Natural killer cell treated with Interleukin-12 subunit alpha and Interleukin-12 subunit beta and Interleukin-15 and Interleukin-18, amount 100 ng/mL, for 72 hours (primary cell): ENCODE data around the gene AUTS2. TPM values are rescaled to one million over a fixed set of nuclear protein-coding genes. Genes with fewer than 3 reads are reported as not detected.
A peak's percentile ranks its signal among the peaks of the same experiment; 100 is the strongest.

ENCODE experiments used
- ATAC-seq, 2 donors: fragments of 150-1000 bp; cut with Tn5 transposase in 1 of 2; sonication (Bioruptor Pico), chemical (Tn5 transposase) in 1 of 2; 2 replicates each; pipeline ENCODE4 v1.10.0; 2021
- DNase-seq: peaks from one replicate; pipeline ENCODE4 v3.0.0; 2022; ENCODE audit warnings: low spot score
- H3K27ac Mint-ChIP-seq, 2 donors: 1 replicate in 1 of 2; 2 replicates in 1 of 2; pipeline ENCODE4 v1.8.0; 2022; ENCODE audit warnings: mixed read lengths in 2 of 2, mild to moderate bottlenecking in 1 of 2, moderate library complexity in 1 of 2
- H3K27me3 Mint-ChIP-seq, 2 donors: 1 replicate in 1 of 2; 2 replicates in 1 of 2; pipeline ENCODE4 v1.8.0; 2022; ENCODE audit warnings: mixed read lengths in 2 of 2
- H3K36me3 Mint-ChIP-seq: one replicate; pipeline ENCODE4 v1.8.0; 2022; ENCODE audit warnings: mixed read lengths
- H3K4me1 Mint-ChIP-seq, 2 donors: 1 replicate in 1 of 2; 2 replicates in 1 of 2; pipeline ENCODE4 v1.8.0; 2022; ENCODE audit warnings: low read depth in 2 of 2, mixed read lengths in 2 of 2, mild to moderate bottlenecking in 1 of 2
- H3K4me3 Mint-ChIP-seq: one replicate; pipeline ENCODE4 v1.8.0; 2022; ENCODE audit warnings: mixed read lengths
- H3K9me3 Mint-ChIP-seq: 2 replicates; pipeline ENCODE4 v1.8.0; 2022; ENCODE audit warnings: mixed read lengths
- total RNA-seq, 2 donors: library from RNA; stranded (reverse); gene quantifications; one replicate each; pipeline ENCODE4 v1.2.3, GENCODE V29; 2022

Gene AUTS2
- total RNA-seq, 2 donors from 2014 or later, result 14.3 to 43.0 TPM

DNA sequence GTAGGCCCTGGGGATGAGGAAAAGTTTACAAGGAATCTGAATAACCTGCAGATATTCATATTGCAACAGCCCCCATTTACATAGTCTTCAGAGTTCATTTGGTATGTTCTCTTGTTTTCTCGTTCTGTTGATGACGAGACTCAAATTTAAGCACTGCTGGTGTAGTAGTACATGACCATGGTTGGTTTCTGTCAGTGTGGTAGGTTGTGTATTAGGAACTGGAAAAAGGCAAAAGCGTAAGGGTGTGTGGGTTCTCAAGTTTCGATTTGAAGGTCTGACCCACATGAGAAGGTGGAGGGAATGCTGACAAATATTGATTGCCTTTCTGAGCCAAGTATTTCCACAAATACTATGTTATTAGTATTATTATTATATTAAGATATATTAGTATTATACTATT is 151.7 kb downstream of the AUTS2 start:
- H3K4me1 Mint-ChIP-seq, result peaks cover 7 to 13% of the 10 kb centered on the region in 2 donors
- ATAC-seq, result no peak
- H3K27me3 Mint-ChIP-seq, result no peaks in the 10 kb centered on the region
- no peaks in the 10 kb centered on the region for H3K9me3 Mint-ChIP-seq
- H3K27ac Mint-ChIP-seq, result no peak overlapping the region
- no peak for DNase-seq
- no peaks in the 10 kb centered on the region for H3K36me3 Mint-ChIP-seq
- H3K4me3 Mint-ChIP-seq, result no peak overlapping the region

- Mint-ChIP-seq H3K4me1 (peaks cover 7 to 13% of the 10 kb centered on the region in 2 donors), H3K4me3 (no peak overlapping the region), H3K36me3 (no peaks in the 10 kb centered on the region), H3K27me3 (no peaks in the 10 kb centered on the region), H3K9me3 (no peaks in the 10 kb centered on the region), H3K27ac (no peak overlapping the region)
- ATAC-seq (no peak), DNase-seq (no peak)
These were observed 152.8 kb downstream of the AUTS2 start for GRCh38 chr7:69751026-69751425.

DNA sequence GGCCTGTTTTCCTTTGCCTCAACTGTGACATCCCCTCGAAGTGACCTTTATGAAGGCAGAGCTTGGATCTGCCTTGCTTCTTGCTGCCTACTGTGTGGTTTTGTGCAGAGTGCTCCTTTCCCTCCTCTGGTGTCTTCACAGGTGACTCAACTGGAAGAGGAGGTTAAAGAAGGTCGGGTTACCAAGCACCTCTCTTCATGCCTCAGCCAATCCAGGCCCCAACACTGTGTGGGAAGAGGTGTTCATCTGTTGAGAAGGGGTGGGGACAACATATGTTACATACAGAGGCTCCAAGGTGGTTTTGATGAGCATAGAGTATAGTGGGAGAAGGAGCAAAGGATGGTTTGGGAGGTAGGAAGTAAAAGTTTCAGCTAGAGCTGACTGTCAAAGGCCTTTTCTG is 155.7 kb downstream of the AUTS2 start:
- no peak for DNase-seq
- Mint-ChIP-seq H3K27ac (no peak overlapping the region), H3K36me3 (no peaks in the 10 kb centered on the region), H3K4me1 (peaks cover 6 to 7% of the 10 kb centered on the region in 2 donors), H3K9me3 (no peaks in the 10 kb centered on the region), H3K27me3 (no peaks in the 10 kb centered on the region), H3K4me3 (no peak overlapping the region)
- peak in 1 of 2 donors; percentile 24 for ATAC-seq

DNA sequence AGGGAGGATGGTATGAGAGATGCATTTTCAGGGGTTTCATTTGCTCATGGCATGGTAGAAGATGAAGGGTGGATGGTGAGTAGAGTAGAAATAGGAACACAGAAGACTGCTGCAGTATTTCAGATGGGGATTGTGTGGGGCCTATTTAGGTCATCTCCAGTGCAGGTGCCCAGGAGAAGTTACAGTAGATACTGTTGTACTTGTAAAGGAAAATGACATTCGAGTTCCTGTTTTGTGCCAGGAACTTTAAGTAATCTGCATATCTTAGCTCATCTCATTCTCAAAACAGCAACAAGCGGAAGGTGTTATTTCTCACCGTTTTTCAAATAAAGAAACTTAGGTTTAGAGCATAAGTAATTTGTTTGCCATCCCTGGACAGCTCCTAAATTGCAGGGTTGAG is 156.2 kb downstream of the AUTS2 start:
- H3K9me3 Mint-ChIP-seq, result no peaks in the 10 kb centered on the region
- DNase-seq (no peak), ATAC-seq (no peak)
- no peak overlapping the region for H3K4me3 Mint-ChIP-seq
- H3K27me3 Mint-ChIP-seq, result no peaks in the 10 kb centered on the region
- no peaks in the 10 kb centered on the region for H3K36me3 Mint-ChIP-seq
- no peak overlapping the region for H3K27ac Mint-ChIP-seq
- H3K4me1 Mint-ChIP-seq, result peaks cover 6 to 7% of the 10 kb centered on the region in 2 donors

- DNase-seq (no peak), ATAC-seq (no peak)
- Mint-ChIP-seq H3K27me3 (no peaks in the 10 kb centered on the region), H3K36me3 (no peaks in the 10 kb centered on the region), H3K4me1 (peaks cover 6 to 7% of the 10 kb centered on the region in 2 donors), H3K9me3 (no peaks in the 10 kb centered on the region), H3K27ac (no peak overlapping the region), H3K4me3 (no peak overlapping the region)
These were observed 158.0 kb downstream of the AUTS2 start for GRCh38 chr7:69756235-69756634.

DNA sequence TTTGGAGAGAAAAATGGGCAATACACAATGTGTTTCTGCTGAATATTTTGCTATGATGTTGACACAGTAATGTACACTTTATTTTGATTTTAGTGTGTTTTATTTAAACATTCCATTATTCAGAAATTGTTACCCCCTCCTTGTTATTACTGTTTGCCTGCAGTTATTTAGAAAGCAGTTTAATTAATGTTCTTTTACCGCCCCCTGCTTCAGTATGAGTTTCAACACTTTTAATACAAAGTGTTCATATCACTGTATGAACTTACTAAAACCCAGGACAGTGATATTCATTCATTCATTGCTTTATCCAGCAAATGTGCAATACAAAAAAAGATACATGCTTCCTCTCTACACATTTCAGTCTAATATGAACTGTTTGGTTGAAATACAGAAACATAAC is 159.3 kb downstream of the AUTS2 start:
- ATAC-seq (no peak), DNase-seq (no peak)
- Mint-ChIP-seq H3K9me3 (no peaks in the 10 kb centered on the region), H3K27ac (no peak overlapping the region), H3K27me3 (no peaks in the 10 kb centered on the region), H3K4me3 (no peak overlapping the region), H3K4me1 (peaks cover 6 to 7% of the 10 kb centered on the region in 2 donors), H3K36me3 (no peaks in the 10 kb centered on the region)

GRCh38 chr7:69757981-69758430 is 159.7 kb downstream of the AUTS2 start:
- H3K9me3 Mint-ChIP-seq, result no peaks in the 10 kb centered on the region
- no peak for ATAC-seq
- H3K27me3 Mint-ChIP-seq, result no peaks in the 10 kb centered on the region
- H3K27ac Mint-ChIP-seq, result no peak overlapping the region
- no peaks in the 10 kb centered on the region for H3K36me3 Mint-ChIP-seq
- no peak overlapping the region for H3K4me3 Mint-ChIP-seq
- peaks cover 7 to 10% of the 10 kb centered on the region in 2 donors for H3K4me1 Mint-ChIP-seq
- DNase-seq, result no peak

DNA sequence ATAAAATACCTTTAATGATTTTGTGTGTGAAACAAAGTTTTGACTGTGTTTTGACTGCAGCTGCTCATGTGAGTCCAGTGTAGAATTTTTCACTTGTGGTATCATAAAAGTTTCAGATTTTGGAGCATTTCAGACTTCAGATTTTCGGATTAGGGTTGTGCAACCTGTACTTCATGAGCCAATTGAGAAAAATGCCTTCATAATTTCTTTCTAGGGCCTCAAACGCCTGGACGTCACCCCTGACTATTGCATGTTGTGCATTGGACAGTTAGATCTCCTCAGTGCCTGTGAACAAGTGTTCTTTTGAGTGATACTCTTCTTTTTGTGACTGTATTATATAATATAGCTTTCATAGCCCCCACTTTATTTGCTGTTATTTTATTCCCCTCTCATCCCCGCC is 161.1 kb downstream of the AUTS2 start:
- no peak for DNase-seq
- no peaks in the 10 kb centered on the region for H3K36me3 Mint-ChIP-seq
- no peaks in the 10 kb centered on the region for H3K27me3 Mint-ChIP-seq
- no peak for ATAC-seq
- no peak overlapping the region for H3K27ac Mint-ChIP-seq
- no peak overlapping the region for H3K4me3 Mint-ChIP-seq
- H3K4me1 Mint-ChIP-seq, result peaks cover 8 to 11% of the 10 kb centered on the region in 2 donors
- H3K9me3 Mint-ChIP-seq, result no peaks in the 10 kb centered on the region

DNA sequence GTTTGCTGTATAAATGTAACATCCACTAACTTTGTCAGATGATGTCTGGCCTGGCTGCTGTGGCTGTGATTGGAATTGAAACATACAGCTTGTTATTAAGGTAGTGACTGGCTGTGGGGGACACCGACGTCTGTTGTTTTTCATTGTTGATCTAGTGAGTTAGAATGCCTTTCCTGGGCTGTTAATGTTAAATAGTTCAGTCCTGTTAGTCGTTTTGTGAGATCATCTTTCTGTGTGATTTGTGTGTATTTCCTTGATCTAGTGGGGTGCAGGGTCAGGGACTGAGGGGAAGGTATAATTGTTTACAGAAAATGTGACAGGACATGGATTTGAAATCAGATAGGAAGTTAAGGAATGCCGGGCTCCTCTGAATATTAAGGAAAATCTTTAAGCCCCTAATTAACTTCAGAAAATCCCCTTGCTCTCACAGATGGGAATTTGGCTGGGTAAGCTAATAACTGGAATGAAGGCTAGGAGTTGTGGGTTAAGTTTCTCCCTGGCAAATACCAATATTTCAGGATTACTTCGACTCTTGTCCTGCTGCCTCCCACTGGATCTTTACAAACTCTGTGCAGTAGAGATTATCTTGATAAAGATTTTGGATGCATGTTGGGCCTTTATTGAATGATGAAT is 163.1 kb downstream of the AUTS2 start:
- ATAC-seq, result no peak
- no peaks in the 10 kb centered on the region for H3K9me3 Mint-ChIP-seq

GRCh38 chr7:69762821-69763352 is 164.6 kb downstream of the AUTS2 start:
- no peak overlapping the region for H3K27ac Mint-ChIP-seq
- no peaks in the 10 kb centered on the region for H3K27me3 Mint-ChIP-seq
- H3K9me3 Mint-ChIP-seq, result no peaks in the 10 kb centered on the region
- no peak for DNase-seq
- H3K4me1 Mint-ChIP-seq, result peaks cover 14 to 17% of the 10 kb centered on the region in 2 donors
- H3K4me3 Mint-ChIP-seq, result no peak overlapping the region
- H3K36me3 Mint-ChIP-seq, result no peaks in the 10 kb centered on the region
- no peak for ATAC-seq

More for the DNA sequence above, 163.1 kb downstream of the AUTS2 start:
- H3K27me3 Mint-ChIP-seq, result no peaks in the 10 kb centered on the region
- H3K4me3 Mint-ChIP-seq, result no peak overlapping the region
- peaks cover 14 to 17% of the 10 kb centered on the region in 2 donors for H3K4me1 Mint-ChIP-seq
- H3K27ac Mint-ChIP-seq, result no peak overlapping the region
- DNase-seq, result no peak
- H3K36me3 Mint-ChIP-seq, result no peaks in the 10 kb centered on the region

DNA sequence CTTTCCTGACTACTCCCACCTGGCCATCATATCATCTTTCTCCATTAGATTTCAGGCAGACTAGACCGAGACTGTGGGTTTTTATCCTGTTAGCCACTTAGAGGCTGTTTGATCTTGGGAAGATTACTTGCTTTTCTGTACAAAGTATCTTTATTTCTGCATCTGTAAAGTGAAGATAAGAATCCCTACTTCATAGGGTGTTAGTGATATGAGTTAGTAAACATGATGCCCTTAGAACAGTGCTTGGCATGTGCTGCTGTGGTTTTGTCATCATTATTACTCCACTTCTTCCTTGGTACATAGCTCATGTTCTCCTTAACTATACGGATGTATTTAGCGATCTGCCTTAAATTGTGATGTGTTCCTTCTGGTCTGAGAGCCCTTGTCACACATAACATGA is 165.2 kb downstream of the AUTS2 start:
- Mint-ChIP-seq H3K27ac (no peak overlapping the region), H3K4me1 (peaks cover 16 to 17% of the 10 kb centered on the region in 2 donors), H3K27me3 (no peaks in the 10 kb centered on the region), H3K36me3 (no peaks in the 10 kb centered on the region), H3K4me3 (no peak overlapping the region), H3K9me3 (no peaks in the 10 kb centered on the region)
- no peak for ATAC-seq
- no peak for DNase-seq

- Mint-ChIP-seq H3K27me3 (no peaks in the 10 kb centered on the region), H3K36me3 (no peaks in the 10 kb centered on the region), H3K27ac (no peak overlapping the region), H3K4me3 (no peak overlapping the region), H3K9me3 (no peaks in the 10 kb centered on the region), H3K4me1 (peaks cover 17% of the 10 kb centered on the region in 2 donors)
- DNase-seq (no peak), ATAC-seq (no peak)
These were observed 165.9 kb downstream of the AUTS2 start for GRCh38 chr7:69764147-69764546.

DNA sequence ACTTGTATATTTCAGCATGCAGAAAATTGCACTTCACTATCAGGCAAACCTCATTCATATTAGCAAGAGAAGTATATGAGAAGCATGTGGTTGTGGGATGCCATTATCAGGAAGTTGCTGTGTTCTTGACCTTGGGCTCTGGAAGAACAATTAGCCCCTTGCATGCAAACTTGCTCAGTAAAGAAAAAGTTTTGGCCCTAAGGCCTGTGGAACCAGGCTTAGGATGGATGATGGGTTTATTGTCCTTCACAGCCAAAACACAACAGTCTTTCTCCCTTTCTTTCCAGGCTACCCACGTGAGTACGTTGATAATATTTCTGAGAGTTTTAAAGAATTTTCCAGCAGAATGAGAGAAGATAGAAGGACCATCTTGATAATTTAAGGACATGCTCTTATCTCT is 166.4 kb downstream of the AUTS2 start:
- no peaks in the 10 kb centered on the region for H3K27me3 Mint-ChIP-seq
- H3K9me3 Mint-ChIP-seq, result no peaks in the 10 kb centered on the region
- H3K4me1 Mint-ChIP-seq, result peaks cover 17 to 21% of the 10 kb centered on the region in 2 donors
- no peaks in the 10 kb centered on the region for H3K36me3 Mint-ChIP-seq
- DNase-seq (no peak), ATAC-seq (no peak)
- no peak overlapping the region for H3K4me3 Mint-ChIP-seq
- no peak overlapping the region for H3K27ac Mint-ChIP-seq

DNA sequence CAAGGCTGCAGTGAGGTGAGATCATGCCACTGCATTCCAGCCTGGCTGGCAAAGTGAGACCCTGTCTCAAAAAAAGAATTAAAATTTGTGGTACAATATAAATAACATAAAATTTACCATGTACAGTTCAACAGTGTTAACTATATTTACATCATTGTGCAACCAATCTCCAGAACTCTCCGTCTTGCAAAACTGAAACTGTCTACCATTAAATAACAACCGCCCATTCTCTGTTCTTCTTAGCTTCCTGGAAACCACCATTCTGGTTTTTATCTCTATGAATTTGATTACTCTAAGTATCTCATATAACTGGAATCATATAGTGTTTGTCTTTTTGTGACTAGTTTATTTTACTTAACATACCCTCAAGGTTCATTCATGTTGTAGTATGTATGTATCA is 167.6 kb downstream of the AUTS2 start:
- peaks cover 17 to 23% of the 10 kb centered on the region in 2 donors for H3K4me1 Mint-ChIP-seq
- H3K27ac Mint-ChIP-seq, result peak overlapping the region in 1 of 2 donors; percentile 8
- H3K27me3 Mint-ChIP-seq, result no peaks in the 10 kb centered on the region
- no peaks in the 10 kb centered on the region for H3K36me3 Mint-ChIP-seq
- no peak for DNase-seq
- H3K9me3 Mint-ChIP-seq, result no peaks in the 10 kb centered on the region
- ATAC-seq, result peak in 1 of 2 donors; percentile 45
- H3K4me3 Mint-ChIP-seq, result peak overlapping the region; percentile 26
